ENCODE measurements around the gene FRYL.
A peak's percentile ranks its signal among the peaks of the same experiment; 100 is the strongest.
"Not testable (repeated sequence)": the region's sequence is repeated elsewhere in the genome, so short reads cannot be mapped to it uniquely, and the experiment has no call there.

Gene FRYL

GRCh38 chr4:48653217-48654014 is 126.7 kb downstream of the FRYL start:
- peak; percentile 73 for DNase-seq

GRCh38 chr4:48651914-48652313 is 128.2 kb downstream of the FRYL start:
- no peak for DNase-seq

- no peak for DNase-seq
Observed at GRCh38 chr4:48649505-48649904, 130.6 kb downstream of the FRYL start.

GRCh38 chr4:48645225-48645794 is 134.8 kb downstream of the FRYL start:
- DNase-seq, result no peak

- no peak for DNase-seq
Observed at GRCh38 chr4:48642421-48643374, 137.4 kb downstream of the FRYL start.

GRCh38 chr4:48641401-48641800 is 138.7 kb downstream of the FRYL start:
- DNase-seq, result no peak

GRCh38 chr4:48640699-48641098 is 139.4 kb downstream of the FRYL start:
- DNase-seq, result no peak

- DNase-seq, result no peak
Observed at GRCh38 chr4:48640225-48640624, 139.9 kb downstream of the FRYL start.

GRCh38 chr4:48639807-48640206 is 140.3 kb downstream of the FRYL start:
- no peak for DNase-seq

- not testable (repeated sequence) for DNase-seq
Observed at GRCh38 chr4:48638586-48638985, 141.5 kb downstream of the FRYL start.

GRCh38 chr4:48636911-48637310 is 143.2 kb downstream of the FRYL start:
- no peak for DNase-seq

GRCh38 chr4:48635980-48636379 is 144.1 kb downstream of the FRYL start:
- DNase-seq, result no peak

GRCh38 chr4:48635310-48635709 is 144.8 kb downstream of the FRYL start:
- no peak for DNase-seq

GRCh38 chr4:48634688-48635308 is 145.3 kb downstream of the FRYL start:
- no peak for DNase-seq

GRCh38 chr4:48633657-48634056 is 146.4 kb downstream of the FRYL start:
- DNase-seq, result no peak

GRCh38 chr4:48629458-48629857 is 150.6 kb downstream of the FRYL start:
- DNase-seq, result no peak

GRCh38 chr4:48623182-48623780 is 156.8 kb downstream of the FRYL start:
- DNase-seq, result no peak

GRCh38 chr4:48620831-48621230 is 159.2 kb downstream of the FRYL start:
- no peak for DNase-seq

- DNase-seq, result no peak
Observed at GRCh38 chr4:48620093-48620492, 160.0 kb downstream of the FRYL start.

- DNase-seq, result no peak
Observed at GRCh38 chr4:48604527-48604926, 175.6 kb downstream of the FRYL start.

- no peak for DNase-seq
Observed at GRCh38 chr4:48604041-48604440, 176.0 kb downstream of the FRYL start.

- DNase-seq, result no peak
Observed at GRCh38 chr4:48603366-48604003, 176.6 kb downstream of the FRYL start.
